Urothelium cell line (cell line): ENCODE measurements around the gene ZKSCAN8.

Experiments used
- DNase-seq: peaks from one replicate; pipeline ENCODE4 v3.0.0; 2011; ENCODE audit warnings: low spot score, mixed read lengths
- FAIRE-seq: peaks from 2 replicates; lab custom pipeline; 2011; peaks lifted over from hg19 to GRCh38; lab: Jason Lieb, UNC

The ZKSCAN8 gene

DNA sequence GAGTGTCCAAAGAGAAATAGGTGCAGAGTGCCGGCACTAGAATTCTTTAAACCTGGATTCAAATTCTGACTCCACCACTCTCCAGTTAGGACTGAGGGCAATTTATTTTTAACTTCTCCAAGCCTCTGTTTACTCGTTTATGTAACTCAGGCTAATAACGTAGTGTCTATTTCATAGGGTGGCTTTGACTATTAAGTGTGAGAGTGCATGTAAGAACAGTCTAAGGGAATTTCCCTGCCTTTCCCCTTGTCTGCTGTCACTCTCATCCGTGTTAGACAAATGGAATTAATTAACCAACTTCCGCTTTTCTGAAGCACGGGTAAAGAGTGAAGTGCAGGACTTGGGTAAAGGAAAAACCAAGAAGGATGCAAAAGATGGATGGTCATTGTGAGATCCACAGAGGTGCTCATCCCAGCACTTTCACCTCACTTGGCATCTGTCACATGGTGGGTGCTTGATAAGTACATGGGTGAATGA is 4.1 kb upstream of the ZKSCAN8 start:
- no peak for DNase-seq
- no peak for FAIRE-seq

DNA sequence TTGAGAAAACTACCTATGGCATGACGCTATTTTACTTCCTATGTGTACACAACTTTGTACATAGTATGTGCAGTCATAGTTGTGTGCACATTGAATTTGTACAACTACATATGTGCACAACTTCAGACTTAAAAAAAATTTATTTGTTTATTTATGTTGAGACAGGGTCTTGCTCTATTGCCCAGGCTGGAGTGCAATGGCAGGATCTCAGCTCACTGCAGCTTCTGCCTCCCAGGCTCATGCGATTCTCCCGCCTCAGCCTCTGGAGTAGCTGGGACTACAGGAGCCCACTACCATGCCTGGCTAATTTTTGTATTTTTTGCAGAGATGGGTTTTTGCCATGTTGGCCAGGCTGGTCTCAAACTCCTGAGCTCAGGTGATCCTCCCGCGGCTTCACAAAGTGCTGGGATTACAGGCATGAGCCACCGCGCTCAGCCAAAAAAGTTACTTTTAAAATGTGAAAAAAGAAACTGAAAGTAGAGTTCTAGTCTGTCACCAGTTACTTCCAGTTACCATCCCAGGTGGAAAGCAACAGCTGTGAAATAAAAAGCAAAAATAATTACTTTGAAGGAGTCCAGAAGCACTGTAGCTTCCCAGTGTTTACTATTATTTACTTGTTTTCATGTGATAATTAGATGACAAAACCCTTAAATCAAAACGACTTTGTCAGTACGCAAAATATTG is 1.7 kb upstream of the ZKSCAN8 start:
- no peak for DNase-seq
- no peak for FAIRE-seq

DNA sequence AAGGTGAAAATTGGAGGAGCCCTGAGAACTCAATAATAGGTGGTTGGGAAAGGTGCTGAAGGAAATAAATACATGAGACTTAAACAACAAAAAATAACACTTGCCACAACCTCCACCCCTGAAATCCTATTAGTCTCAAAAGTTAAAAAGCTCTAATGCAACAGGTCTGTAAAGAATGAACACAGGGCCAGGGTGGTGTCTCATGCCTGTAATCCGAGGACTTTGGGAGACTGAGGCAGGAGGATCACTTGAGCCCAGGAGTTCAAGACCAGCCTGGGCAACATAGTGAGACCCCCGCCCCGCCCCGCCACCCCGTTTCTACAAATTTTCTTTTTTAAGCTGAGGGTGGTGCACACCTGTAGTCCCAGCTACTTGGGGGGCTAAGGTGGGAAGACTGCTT is 1.1 kb upstream of the ZKSCAN8 start:
- no peak for FAIRE-seq
- DNase-seq, result no peak

DNA sequence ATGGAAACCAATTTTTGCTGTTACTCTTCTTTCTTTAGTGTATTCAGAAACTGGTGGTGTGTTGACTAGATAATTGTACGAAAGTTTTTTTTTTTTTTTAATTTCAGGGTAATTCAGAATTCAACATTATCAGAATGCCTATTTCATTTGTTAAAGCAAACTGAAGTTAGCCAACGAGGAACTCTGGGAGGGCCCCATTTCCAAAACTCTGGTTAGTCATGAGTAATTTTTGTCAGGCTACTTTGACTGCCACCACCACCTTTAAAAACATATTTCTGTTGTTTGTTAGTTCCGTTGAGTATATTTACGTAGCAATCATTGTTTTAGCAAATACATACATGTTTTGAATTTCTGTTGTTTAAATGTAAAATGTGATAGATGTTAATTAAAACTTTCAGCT is 763 bp downstream of the ZKSCAN8 start:
- DNase-seq (no peak), FAIRE-seq (no peak)

DNA sequence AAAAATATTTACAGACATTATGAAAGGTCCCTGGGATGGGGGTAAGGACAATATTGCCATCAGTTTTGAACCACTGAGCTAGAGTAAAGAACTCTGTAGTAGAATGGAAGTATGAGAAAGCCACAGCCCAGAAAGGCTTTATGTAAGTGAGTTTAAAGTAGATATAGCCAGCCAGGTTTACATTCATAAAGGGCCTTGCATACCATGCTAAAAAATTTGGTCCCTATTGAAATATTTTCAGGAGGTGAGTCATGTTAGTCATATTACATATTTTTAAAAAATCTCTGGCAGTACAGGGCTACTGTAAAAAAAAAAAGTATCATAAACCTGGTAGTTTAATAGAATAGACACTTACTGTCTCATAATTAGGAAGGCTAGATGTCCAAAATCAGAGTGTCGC is 3.5 kb downstream of the ZKSCAN8 start:
- no peak for FAIRE-seq

DNA sequence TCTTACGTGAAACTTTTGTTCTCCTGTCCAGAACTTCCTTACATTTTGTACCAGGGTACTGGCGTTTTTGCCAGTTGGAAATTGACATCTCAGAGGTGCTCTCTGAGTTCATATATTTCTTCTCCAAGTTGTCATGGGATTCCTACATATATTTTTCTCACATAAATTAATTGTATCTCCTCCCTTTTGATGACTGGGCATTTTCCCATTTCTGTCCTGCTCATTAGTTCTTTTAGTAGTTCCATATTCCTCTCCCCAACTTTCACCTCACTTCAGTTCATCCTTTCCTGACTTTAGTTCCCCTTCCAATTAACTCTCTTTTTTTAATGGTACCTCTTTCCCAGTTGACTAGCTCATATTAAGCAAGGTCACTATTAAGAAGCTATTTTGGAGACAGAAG is 10.8 kb downstream of the ZKSCAN8 start:
- DNase-seq, result no peak
- no peak for FAIRE-seq

More for the DNA sequence above, 3.5 kb downstream of the ZKSCAN8 start:
- no peak for DNase-seq

DNA sequence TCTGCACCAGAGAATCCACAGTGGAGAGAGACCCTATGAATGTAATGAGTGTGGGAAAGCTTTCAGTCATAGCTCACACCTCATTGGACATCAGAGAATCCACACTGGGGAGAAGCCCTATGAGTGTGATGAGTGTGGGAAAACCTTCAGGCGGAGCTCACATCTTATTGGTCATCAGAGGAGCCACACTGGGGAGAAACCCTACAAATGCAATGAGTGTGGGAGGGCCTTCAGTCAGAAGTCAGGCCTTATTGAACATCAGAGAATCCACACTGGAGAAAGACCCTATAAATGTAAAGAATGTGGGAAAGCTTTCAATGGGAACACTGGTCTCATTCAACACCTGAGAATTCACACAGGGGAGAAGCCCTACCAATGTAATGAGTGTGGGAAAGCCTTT is 11.9 kb downstream of the ZKSCAN8 start:
- FAIRE-seq (no peak), DNase-seq (no peak)

DNA sequence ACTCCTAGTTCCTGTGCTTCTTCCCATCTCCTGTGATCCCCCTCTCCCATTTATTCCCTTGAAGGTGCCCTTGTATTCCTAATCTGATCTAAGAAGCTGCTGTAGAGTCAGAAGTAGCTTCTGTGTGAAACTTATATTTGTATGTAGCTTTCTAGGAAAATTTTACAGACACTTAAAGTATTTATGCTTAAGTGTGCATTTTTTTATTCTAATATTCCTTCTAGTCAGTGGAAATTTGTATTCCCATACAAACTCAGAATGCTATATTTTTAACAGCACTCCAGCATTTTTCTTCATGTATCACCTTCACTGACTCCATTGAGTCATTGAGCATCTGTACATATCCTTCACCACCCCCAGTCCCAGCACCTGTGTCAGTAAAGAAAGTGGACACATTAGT is 12.7 kb downstream of the ZKSCAN8 start:
- DNase-seq (no peak), FAIRE-seq (no peak)

DNA sequence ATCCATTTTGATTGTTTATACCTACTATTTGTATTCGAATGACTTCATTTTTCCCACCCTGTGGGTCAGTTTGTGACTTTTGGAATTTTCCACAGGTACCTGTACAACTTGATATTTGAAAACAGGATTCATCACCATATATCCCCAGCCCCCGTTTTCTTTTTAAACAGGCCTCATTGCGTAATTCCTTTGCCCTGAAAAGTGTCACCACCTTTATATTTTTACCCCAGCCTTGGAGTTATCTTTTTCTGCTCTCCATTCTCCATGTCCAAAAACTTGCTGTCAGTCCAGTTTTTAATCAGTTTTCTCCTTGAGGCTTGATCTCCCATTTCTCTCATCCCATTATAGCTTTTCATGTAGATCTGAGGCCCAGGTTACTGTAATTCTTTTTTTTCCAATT is 16.6 kb downstream of the ZKSCAN8 start:
- FAIRE-seq, result no peak
- no peak for DNase-seq

DNA sequence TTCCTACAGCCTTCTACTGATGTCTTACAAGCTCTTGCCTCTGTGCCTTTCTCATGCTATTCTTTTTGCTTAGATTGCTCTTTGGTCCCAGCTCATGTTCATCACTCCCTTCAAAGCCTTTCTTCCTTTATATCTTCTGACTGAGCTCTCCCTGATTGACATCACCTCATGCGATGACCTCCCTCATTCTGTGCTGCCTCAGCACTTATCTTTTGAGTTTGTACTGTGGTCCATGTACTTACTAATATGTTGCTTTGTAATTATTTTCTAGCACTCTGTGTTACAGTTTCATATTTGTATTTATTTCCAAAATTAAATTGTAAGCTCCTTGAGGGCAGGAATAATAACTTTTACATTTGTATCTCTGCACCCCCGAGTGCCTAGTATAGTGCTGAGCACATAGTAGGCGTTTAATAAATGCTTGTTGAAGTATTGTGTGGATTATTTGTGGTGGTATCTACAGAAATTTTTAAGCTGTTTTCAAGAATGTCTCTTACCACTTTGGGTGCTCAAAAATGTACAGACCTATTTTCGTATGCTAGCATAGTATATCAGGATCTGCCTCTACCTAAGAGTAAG is 17.4 kb downstream of the ZKSCAN8 start:
- DNase-seq (no peak), FAIRE-seq (no peak)

DNA sequence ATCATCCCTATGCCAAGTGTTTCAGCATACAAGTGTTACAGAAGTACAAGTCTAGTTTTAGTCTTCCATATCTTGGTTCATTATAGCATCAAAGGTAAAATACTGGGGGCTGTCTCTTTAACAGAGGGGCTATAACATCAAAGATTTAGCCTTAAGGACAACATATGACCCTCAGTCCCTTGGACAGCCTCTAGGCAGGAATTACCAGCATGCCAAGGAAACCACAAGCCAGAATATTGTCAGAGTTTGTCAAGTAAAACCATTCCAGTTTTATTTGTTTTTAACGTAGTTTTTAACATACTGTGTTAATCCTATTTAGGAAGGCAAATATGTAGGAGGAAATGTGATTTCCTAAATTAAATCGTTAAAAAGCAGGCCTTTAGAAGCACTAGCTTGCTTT is 18.6 kb downstream of the ZKSCAN8 start:
- DNase-seq (no peak), FAIRE-seq (no peak)

DNA sequence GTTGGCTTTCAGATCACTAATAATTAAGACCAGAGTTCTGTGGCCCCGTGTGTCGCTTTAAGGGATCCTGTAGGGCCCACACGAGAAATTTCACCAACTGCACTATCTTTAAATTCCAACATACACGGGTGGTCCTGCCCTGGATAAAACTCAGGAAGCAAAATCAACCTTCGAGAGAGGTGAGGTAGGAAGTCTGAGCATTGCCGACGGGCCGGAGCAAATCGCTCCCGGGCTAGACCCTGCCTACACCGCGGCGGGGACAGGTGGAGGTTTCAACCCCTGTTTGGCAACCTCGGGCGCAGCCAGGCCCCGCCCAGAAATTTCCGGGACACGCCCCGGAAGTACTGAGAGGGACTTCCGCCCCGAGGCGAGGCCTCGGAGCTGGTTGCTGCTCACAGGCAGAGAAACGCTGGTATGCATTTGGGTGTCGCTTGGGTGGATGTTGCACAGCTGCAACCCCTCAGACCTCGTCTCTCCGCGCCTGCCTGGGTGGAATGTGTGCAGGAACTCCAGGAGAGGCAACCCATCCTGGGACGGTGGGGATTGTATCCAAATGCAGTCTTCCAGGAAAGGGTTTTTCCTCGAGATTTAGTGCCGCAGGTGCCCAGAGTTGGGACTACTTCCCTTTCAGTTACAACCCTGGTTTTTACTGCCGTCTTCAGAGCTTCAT is 19.9 kb downstream of the ZKSCAN8 start:
- no peak for FAIRE-seq
- no peak for DNase-seq

DNA sequence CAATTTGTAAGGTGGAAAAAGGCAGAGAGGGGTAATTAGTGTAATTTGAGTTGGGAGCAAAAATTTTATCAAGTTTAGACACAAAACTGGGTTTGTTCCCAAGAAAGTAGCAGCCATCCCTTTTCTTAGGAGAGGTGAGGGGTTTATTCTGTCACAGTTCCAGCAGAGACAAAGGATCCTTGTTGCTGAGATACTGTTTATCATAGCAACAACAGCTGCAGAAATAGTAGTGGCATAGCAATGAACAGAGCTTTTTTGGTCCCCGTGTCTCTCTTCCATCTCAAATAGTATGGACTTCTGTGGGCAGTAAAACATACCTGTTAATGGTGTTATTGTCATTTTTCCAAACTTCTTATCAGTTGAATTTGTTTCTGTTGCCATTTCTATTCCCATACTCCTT is 23.9 kb downstream of the ZKSCAN8 start:
- no peak for DNase-seq
- no peak for FAIRE-seq

DNA sequence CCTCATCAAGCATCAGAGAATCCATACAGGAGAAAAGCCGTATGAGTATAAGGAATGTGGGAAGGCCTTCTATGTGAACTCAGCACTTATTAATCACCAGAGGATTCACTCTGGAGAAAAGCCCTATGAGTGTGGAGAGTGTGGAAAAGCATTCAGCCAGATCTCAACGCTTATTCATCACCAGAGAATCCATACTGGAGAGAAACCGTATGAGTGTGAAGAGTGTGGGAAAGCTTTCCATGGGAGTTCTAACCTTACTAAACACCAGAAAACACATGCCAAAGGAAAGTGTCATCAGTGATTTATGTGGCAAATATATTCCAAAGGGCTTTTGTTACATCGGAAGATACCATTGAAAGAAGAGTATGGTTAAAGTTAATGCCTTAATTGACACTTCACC is 25.4 kb downstream of the ZKSCAN8 start:
- FAIRE-seq, result no peak

DNA sequence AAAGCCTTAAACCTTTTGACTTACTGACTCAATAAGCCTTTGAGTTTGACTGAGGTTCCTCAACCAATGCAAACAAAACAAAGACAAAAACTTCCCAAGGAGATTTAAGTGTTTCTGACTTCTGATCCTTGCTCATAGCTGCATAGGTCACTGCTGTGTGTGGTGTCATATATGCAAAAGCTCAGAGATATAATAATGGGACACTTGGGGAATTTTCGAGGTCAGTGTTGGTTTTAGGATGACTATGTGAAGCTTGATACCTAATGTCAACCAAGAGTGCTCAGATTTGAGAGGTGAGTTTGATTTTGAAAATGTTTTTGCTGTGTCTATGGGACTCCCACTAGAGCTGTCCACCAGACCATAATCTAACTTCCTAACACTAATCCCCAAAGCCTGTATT is 26.2 kb downstream of the ZKSCAN8 start:
- no peak for FAIRE-seq
- no peak for DNase-seq

More for the DNA sequence above, 25.4 kb downstream of the ZKSCAN8 start:
- no peak for DNase-seq

DNA sequence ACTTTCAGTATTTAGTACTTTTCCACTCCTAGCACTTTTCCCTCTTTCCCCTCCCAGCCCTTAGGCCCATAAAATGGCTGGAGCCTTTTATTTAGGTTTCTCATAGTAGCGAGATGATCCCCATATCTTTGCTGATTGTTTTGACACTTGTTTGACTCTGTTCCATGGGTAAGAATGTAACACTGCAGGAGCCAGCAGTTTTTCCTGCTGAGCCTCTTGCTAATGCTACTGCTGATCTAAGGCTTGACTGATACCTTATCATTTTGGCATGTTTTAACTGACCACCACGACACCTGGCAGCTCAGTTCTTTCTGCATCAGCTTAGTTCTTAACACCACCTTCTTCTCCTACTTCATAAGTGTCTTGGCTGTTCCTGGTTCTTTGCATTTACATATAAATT is 29.6 kb downstream of the ZKSCAN8 start:
- no peak for FAIRE-seq

DNA sequence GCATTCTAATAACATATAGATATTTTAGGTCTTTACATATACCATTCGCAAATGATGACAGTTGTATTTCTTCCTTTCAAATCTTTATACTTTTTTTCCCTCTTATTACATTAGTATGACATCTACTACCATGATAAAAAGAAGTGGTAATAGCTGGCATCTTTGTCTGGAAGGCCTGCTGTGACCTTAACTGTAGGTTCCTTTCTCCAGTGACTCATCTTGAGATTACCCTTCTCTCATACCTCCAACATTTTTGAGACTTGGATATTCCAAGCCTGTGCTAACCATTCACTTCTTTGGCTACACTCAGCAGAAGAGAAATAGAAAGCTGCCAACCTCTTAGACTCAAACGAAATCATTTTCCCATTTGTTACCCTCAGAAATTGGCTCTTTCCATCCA is 30.3 kb downstream of the ZKSCAN8 start:
- FAIRE-seq (no peak), DNase-seq (no peak)

More for the DNA sequence above, 29.6 kb downstream of the ZKSCAN8 start:
- no peak for DNase-seq

DNA sequence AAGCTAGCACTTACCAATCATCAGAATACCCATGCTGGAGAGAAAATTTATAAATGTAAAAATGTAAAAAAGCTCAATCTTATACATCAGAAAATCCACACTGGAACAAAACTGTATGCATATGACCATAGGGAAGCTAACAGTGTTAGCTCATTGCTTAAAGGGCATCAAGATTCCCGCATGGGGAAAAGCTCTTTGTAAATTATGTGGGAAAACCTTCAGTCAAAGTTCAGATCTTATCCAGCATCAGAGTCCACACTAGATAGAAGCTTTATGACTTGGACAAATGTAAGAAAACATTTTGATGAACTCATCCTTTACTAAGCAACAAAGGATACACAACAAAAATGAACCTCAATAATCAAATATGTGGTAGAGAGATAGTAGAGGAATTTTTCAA is 34.7 kb downstream of the ZKSCAN8 start:
- DNase-seq (no peak), FAIRE-seq (no peak)

DNA sequence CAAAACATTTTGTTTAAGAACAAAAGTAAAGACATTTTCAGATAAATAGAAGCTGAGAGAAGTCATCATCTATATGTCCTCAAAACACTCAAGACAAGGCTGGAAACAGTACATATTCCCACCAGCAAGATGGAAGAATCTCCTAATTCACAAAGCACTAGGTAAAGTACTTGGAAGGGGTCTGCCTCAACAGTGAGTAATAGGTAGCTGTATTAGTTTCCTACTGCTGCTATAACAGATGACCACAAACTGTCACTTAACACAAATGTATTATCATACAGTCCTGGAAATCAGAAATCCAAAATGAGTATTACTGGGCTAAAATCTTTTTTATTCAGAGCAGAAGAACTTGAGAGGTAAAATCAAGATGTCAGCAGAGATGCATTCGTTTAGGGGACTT is 40.6 kb downstream of the ZKSCAN8 start:
- no peak for DNase-seq
- no peak for FAIRE-seq

DNA sequence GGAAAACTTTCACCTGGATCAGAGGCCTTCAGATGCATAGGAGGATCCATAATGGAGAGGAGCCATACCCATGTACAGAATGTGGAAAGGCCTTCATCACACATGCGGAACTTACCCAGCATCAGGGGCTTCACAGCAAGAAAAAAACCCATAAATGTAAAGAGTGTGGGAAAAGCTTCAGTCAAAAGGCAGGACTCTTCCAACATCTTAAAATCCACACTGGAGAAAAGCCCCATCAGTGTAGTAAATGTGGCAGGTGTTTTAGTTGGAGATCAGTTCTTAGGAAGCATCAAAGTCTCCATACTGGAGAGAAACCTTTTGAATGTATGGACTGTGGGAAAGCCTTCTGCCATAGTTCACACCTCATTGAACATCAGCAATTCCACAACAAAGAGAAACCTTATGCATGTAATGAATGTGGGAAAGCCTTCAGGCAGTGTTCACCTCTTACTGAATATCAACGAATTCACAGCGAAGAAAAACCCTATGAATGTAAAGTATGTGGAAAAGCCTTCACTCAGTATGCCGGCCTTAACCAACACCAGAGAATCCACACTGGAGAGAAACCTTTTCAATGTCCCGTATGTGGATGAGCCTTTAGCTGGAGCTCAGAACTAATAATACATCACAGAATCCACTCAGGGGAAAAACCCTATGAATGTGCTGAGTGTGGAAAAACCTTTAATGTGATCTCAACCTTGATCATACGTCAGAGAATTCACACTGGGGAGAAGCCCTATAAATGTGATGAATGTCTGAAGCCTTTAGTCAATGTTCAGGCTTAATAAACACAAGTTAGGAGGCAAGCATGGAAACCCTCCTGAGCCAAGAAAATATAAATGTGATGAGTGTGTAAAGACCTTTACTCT is 46.7 kb downstream of the ZKSCAN8 start:
- DNase-seq (no peak), FAIRE-seq (no peak)

DNA sequence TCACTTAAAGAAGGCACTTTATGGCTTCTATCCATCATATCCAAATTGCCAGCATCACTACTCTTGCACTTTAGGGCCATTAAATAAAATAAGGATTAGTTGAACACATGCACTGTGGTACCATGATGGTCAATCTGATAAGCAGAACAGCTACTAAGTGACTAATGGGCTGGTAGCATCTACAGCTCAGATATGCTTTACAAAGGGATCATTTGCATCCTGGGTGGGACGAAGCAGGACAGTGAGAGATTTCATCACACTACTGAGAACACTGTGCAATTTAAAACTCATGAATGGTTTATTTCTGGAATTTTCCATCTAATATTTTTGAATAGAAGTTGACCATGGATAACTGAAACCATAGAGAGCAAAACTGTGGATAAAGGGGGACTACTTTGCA is 58.3 kb downstream of the ZKSCAN8 start:
- no peak for FAIRE-seq

More for the DNA sequence above, 58.3 kb downstream of the ZKSCAN8 start:
- no peak for DNase-seq
